GM19351 (cell line): ENCODE data around the gene KCTD6.

Experiments
- ATAC-seq: cut with Tn5 transposase; IDR thresholded peaks from one replicate; pipeline ENCODE4 v1.9.1; 2021; ENCODE audit warnings: mild to moderate bottlenecking, moderate library complexity; ENCODE audit not compliant: unreplicated experiment

The KCTD6 gene

DNA sequence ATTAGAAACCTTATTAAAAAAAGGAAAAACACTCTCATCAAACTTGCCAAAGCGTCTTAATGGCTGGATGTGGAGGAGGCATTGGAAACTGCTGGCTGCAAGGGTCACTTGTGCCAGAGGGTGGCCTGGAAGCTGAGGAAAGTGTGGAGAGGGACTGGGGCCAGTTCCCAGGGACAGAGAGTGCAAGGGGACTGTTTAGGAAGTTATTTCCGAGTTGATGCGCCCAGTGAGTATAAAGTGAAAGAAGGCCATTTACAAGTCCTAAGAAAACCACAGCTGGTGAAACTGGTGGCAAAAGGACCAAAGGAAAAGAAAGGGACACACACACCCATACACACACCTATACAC is 7.2 kb upstream of the KCTD6 start:
- ATAC-seq = no peak

DNA sequence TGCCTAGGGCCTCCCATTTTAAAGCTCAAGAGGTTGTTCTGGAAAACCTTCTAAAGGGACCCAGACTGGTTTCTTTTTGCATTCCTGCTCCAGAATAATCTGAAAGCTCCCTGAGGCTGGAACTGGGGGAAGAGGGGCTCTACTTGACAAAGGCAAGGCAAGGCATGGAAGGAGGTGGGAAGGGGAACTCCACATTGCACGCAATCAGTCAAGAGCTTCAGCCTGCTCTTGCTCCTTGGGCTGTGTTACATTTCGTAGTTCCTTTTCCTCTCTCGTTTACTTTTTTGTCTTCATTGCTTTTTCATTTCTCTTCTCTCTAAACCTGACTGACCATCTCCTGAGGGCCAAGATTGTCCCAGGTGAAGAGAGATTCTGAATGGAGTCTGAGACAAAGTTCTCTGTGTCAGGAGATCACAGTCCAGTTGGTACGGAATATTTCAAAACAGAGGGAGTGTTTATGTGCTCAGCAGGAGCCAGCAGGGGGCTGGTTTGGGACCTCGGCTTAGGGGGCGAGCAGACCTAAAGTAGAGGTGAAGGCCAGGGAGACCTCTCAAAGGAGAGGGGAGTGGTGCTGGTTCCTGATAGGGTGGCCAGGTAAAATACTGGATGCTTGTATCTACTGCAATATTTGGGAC is 6.0 kb upstream of the KCTD6 start:
- no peak for ATAC-seq

DNA sequence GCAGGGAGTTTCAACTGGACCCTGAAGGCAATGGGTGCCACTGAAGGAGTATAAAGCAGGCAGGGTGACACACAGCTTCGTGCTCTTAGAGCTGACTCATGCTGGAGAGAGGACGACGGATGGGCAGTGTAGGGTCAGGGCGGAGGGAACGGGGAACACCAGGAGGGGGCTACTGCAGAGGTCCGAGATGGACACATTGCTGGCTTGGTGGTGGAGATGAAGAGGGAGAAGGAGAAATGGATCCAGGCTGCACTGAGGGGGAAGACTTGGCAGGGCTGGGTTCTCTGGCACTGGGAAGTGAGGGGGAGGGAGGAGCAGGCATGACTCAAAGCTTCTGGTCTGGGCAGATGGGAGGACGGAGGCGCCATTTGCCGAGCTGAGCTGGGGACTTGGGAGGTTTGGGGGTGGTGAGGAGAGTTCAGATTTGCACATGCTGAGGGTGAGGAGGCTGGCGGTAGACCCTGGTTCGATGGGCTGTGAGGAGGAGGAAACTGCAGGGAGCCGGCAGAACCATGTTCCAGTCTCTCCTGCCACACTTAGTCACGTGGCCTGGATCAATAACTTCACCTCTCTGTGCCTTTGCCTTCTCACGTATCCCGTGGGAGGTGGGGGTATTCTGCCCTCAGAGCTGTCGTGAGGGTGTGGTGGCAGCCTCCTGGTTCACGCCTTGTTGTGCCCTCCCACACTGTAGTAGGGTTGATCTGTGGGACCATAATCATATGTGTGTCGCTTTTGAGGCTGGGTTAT is 4.6 kb upstream of the KCTD6 start:
- ATAC-seq = no peak

DNA sequence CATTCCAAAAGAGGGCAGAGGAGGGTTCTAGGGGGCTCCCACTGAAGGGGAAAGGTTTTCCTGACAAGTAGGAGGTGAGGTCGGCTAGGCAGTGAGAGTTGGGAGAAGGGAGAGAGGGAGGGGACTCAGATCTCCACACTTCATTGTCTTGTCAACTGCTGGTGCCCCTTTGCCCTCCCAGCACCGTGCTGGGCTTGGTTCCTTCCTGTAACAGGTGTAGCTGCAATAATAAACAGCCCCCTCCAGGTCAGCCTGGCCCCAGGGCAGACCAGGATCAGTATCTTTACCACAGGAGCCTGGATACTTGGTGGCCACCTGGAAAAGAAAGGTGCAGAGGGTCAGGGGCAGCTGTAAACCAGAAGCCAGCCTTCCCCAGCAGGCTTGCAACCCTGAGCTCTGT is 2.9 kb upstream of the KCTD6 start:
- ATAC-seq = no peak

DNA sequence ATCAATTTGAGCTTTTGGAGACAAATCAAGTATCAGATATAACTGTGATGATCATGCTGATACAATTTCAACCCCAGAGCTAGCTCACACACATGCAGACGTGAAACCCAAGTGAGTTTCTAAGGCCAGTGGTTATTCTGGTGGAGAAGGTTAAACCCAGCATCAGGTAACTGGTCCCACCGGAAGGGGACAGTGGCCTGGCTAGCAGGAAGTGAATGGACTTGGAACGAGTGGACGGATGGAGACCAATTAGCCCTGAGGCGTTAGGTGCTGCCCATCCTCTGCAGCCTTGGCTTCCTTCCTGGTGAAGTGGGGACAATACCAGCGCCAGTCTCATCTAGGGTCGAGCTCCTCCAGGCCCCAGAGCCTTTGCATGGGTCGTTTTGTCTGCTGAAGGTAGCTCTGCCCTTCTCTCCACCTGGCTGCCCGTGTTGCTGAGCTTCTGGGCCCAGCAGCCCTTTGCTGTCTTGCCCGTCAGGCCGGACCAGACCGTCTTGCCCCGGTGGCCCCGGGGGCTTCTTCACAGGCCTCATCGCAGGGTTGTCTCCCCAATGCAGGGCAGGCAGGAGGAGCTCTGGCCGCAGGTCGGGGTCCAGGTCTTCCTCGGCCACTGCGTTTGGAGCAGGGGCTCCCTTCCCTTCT is 915 bp upstream of the KCTD6 start:
- no peak for ATAC-seq

DNA sequence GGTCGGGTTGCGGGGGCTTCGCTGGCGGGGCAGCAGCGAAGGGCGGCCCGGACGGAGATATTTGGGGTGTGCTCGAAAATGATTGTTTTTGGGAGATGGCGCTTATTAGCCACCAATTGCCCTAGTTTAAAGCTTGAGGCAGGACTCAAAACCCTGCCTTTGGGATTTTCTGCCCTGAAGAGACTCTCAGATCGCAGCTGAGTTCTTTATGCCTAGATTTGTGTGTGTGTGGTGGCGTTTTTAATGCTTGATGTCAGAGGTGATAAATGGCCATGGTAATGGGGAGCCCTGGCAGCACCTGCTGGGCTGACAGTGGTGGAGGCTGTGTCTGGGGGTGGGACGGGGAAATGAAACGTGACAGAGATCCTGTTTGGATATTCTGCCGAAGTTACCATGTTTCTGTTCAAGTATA is 604 bp downstream of the KCTD6 start:
- peak; percentile 24 for ATAC-seq

DNA sequence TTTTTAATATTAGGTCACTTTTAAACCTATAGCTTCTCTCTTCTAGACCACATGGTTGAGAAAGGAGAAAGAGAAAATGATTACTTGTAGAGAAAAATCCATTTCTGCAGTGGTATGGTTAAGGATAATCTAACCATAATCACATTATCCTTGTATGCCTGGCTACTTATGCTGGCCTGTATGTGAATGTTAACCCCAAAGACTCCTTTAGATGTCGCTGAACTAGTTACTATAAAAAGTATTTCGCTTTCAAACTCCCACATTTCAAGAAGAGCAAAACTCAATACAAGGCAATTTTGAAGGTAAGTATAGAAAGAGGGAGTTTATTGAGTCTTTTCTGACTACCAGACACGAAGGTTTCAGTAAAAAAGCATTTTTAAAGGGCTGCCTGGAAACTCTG is 2.2 kb downstream of the KCTD6 start:
- ATAC-seq = no peak

DNA sequence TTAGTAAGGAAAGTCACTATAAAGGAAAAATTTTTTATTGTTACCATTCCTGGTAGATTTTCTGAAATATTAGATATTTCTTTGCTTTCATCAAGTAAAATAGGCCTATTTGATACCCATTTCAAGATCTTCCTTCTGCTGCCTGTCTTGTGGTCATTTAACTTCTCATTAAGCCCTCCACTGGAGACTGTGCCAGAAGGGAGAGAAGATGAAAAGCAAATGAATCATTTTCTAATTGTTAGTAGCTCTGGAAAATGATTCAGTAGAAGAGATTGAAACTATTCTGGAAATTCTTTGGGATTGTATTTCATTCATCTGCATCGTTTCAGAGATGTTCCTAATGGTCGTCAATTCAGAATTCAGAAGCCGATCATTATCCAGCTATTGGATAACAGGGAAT is 3.2 kb downstream of the KCTD6 start:
- ATAC-seq = no peak

DNA sequence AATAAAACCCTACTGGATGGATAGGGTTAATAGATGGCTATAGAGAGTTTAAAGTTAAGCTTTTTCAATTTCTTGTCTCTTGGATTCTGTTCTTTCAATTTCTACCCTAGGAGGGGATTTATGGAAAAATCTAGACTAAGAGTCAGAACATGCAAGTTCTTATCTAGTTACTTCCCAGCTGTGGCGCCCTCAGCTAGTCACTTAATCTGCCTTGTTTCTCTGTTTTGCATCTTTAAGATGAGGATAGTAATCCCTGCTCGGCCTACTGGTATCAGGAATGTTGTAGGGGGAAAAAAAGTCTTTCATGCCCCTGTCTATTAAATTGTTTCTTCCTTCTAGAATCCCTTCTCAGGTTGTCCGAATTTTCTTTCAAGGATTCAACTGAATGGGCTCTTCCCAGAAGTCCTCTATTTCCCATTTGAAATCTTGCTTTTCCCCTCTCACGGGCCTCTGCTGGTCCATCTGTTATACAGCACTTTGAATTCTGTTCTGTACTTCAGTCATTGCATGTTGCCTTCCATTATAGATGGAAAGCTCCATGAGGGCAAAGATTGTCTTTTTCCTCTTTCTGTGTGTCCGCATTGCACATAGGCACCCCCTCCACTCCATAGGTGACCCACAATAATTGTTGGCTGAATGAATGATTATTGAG is 4.4 kb downstream of the KCTD6 start:
- ATAC-seq = no peak

DNA sequence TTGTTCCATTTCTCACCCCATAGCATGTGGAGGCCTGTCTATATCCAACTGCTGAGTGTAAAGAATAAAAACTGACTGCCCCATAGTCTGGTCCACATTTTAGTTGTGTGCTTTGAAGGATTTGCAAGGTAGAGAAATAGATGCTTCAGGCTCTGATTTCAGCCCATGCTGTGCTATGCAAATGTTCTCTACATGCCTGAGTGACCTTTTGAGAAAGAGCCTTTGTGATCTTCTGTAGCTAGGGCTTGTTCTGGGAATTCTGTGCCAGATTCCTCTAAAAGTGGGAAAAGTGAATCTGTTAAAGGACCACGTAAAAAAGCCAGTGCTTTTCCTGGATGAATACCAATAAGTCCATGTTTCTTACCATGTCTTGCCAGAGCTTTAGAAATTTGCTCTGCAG is 5.2 kb downstream of the KCTD6 start:
- no peak for ATAC-seq

DNA sequence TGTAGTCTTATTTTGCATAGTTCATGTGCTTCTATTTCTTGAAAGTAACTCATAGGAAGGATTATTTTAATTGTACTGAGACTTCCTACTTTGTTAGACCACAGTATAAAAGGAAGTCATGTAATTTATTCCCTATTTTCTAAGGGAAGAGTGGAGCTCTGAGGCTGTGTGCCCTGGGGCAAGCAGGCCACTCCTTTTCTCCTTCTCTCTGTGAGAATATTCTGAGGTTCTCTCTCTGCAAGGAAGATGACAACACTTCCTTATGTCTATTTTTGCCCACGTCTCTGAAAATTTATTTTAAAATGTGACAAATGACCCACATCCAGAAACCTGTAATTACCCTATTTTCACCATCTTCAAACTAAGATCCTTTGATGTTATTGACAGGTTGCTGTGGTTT is 11.0 kb downstream of the KCTD6 start:
- ATAC-seq = no peak

DNA sequence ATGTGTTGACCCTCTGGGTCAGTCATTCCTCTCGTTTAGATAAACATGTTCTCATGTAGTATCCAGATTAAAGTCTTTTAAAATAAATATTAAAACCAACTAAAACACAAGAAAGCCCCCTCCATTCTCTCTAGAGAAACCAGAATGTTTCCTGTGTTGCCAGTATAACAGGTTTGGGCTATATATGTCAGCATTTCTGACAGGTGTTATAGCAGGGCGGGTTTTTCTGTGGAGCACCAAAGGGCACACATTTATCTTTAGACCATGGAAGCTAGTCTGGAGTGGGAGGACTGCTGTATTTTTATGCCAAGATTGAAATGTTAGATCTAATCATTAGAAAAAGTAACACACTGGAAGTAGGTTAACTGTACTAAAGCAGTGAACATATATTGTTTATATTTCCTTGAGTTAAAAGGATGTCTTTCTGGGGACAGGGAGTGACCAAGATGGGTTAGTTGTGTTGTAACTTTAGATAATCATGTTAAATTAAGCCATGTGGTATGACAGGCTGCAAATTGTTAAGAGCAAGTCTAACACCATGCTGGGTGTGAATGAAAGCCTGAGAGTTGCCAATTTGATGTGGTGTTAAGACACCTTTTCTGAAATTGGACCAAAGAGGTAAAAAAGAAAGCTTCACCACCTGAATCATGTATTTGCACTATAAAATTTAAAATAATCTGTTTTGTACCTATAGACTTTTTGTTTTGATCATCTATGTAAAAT is 15.6 kb downstream of the KCTD6 start:
- ATAC-seq = no peak

DNA sequence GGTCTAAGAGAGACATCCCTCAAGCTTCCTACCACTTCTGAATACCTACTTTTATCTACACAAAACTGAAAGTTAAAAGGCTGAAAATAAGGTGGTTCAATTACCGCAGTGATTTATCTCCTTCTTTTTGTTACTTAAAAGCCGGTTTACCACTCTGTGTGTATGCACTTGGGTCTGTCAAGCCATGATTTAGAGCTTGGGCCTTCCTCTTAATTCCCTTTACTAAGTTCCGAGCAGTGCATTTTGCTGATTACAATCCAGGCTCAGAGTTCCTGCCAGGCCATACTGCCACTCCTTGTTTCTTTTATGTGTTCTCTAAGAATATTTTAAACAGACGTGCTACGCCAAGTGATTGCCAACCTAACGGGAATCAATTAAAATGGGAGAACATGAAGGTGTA is 16.5 kb downstream of the KCTD6 start:
- no peak for ATAC-seq

DNA sequence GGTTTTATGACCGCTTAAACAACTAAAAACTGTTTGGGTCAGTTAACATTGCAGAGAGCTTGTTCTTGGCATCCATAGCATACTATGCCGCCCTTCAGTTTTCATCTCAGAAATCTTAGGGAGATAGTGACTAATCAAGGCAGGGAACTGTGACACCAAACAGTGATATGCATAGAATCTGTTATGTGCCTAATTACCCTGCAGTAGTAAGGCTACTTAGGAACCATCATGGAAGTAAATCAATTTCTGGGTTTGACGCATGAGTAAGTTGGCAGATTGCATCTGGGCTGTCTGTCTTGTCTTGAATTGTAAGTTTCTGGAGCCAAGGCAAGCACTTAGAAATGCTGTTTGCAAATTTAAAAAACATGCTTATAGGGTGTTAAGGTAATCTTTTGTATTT is 22.5 kb downstream of the KCTD6 start:
- no peak for ATAC-seq

DNA sequence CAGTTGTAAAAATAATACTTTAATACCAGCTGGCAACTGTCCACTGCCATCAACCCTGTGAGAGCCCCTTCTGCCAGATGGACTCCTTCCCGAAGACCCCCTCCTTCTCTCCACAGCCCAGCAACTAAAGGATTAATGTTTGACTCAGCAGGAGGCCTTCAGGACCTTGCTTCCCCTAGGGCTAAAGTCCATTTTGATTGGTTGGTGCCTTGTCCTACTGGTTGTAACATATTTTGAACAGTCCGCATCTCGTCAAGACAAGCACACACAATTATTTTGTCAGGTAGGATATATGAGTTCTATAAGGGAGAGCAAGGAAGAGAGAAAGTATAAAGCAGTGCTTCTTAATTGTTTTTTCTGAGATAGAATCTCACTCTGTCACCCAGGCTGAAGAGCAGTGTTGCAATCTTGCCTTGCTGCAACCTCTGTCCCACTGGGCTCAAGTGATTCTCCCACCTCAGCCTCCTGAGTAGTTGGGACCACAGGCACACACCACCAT is 26.4 kb downstream of the KCTD6 start:
- no peak for ATAC-seq

DNA sequence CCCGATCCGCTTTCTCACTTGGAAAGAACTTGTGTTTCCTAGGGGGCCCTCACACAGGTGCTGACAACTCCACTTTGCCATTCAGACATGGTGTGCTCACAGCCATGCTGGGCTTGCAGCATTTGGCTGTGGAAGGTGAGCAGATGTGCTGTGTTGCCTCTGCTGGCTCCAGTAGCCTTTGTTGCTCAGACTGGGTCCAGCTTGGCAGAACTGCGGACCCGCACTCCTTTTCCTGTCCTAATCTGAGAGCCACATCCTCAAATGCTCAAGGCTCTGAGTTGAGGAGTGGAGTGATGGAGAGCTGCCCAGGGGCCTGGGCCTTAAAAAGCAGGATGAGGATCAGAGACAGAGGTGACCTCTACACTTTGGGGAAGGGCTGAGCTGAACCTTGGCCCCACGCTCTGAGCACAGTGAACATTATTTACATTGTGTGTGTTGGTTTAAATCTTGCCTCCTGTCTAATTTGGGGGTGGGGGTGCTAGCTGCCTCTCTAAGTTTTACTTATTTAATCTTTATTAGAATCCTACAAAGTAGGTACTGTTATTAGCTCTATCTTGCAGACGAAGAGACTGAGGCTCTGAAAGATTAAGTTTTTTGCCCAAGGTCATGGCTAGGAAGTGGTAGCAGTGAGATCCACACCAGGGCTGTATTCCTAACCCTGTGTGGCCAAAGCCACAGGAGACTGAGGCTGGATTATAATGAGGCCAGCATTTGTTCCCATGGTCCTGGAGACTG is 27.9 kb downstream of the KCTD6 start:
- no peak for ATAC-seq

DNA sequence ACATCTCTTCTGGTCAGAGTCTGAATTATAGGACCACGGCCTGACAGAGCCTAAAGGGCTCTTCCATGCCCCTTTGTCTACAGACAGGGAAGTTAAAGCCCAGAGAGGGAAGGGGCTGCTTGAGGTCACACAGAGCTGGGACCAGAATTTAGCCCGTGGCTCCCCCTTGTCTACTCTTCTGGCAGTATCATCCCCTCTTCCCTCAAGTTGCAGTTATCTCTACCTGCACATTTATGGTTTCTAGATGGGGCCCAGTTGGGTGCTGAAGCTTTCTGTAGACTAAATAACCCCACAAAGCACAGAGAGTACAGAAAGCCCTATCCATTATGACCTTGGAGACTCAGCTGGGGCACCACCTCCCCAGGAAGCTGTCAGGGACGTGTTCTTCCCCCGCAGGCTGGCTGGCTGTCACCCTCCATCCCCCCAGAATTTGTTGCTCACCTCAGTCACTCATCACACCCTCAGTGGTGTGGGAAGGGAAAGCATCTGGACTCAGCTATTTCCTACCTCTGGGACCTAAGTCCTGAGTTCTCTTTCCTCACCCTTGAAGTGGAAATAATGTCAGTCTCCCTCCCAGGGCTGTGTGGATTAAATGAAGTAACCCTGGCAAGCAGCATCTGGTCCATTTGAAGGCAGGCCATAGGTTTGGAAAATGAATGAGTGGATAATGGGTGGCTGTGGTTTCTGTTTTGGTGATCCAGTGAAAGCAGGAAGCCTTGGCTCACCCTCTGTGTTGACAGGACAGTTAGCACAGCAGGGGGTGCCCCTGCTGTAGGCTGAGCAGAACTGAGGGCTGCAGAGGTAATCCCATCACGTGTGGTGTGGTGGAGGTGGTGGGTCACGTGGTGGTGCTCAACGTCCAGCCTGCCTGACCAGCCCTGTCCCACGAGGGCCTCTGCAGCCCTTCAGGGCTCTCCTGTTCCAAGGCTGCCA is 28.8 kb downstream of the KCTD6 start:
- no peak for ATAC-seq

DNA sequence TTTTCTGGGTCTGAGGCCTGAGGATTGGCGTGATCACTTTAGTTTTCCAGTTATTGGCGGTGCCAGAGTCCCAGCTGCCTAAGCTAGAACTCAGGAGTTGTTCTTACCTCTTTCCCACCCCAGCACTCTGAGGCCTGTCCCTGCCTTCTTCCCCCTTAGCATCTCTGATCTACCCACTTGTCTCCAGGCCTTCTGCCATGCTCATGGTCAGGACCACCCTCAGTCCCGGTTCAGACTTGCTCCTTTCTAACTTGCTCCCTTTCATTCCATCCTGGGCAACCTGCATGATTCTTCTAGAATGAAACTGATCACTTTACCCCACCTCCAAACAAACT is 29.4 kb downstream of the KCTD6 start:
- no peak for ATAC-seq

DNA sequence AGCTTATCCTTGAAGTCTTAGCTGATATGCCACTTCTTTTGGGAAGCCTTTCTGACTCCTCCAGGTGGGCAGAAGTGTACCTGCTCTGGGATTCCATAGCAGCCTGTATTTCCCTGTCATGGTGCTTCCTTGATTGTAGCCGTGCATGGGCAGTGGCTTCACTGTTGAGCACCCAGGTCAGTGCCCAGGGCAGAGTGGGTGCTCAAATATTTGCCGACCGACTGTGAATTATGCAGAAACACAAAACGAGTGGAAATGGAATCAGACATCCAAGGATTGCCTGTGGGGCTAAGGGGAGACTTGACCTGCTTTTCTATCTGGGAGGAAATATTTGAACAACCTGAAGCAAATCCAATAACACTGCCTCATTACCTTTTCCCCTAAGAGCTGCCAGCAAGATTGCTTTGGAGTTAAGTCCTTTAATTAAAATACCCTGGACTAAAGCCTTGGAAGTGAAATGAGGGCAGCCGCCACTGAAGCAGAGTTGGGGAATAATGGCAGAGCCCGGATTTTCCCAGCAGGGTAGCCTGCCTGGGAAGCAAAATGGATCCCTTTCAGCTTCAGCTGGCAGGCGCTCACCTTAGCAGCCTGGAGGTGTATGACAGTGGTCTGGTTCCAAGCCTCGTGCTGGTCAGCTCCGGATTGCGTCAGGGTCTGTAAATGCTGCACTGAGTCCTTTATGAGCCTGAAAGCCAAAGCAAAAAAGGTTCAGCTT is 30.2 kb downstream of the KCTD6 start:
- ATAC-seq = no peak
